HG02588 (cell line): ENCODE measurements around the gene ABLIM2.

Experiments used
- ATAC-seq: cut with Tn5 transposase; IDR thresholded peaks from one replicate; pipeline ENCODE4 v1.9.1; 2021; ENCODE audit warnings: mild to moderate bottlenecking, moderate library complexity; ENCODE audit not compliant: unreplicated experiment

The ABLIM2 gene

GRCh38 chr4:8194306-8195242, 36.0 kb upstream of the ABLIM2 start:
- no peak for ATAC-seq

DNA sequence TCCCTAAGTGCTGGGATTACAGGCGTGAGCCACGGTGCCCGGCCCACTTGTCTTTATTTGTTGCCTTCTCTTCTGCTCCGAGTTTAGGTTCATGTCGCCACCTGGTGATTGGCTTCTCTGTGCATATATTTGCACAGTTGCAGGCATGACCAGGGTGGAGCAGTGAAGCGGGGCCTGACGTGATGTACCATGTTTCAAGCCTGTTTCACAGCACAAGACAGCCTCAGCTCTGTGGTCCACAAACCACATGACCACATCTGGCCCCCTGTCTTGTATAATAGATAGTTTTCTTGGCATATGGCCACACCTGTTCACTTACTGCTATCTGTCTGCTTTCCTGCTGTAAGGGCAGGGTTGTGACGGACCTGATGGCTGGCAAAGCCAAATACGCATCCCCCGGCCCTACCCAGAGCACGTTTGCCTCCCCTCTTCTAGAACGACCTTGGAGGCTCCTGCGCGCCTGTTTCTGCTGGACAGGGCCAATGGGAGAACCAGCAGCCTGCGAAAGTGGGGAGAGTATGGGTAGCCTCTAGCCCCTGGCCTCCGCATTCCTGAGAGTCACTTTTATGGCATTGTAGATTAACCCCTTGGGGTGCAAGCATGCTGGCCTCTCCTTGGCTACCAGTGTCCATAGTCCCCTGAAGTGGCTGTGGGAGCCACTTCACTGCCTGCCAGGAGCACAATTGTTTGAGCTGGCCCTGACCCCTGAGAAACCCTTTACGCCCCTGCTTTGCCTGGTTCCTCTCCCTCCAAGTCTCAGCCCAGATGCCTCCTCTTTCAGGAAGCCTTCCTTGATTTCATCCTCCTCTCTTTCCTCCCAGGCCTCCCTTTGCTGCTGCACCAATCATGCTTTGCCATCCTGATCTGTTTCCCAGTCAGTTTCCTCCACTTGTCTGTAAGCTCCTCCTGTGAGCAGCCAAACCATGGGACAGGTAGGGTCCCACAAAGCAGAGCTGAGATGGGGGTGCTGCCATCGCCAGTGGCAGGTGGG, 34.4 kb upstream of the ABLIM2 start:
- peak; percentile 74 for ATAC-seq

DNA sequence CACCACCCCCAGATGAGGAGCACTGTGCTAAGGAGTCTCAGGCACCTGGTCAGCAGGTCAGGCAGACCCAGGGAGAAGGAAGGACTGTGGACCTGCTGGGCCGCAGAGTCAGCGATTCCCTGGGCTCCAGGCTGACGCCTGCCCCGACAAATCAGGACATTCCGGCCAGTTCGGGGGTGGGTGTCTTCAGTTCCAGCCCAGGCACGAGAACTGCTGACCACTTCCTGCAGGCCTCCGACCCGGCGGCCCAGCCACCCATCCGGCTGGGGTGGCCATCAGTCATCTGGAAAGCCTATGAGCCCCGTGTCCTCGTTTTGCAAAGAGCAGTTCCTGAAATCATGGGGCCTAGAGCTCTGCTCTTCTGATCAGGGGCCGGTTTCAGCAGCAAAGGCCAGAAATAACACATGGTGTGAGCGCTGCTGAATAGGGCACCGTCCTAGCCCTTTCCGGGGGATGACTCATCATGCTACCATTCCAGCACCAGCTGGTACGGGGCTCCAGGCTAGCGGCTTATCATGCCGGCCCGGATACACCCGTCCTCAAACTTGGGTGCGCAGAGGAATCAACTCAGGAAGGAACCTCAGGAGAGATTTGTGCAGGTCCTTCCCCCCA, 32.6 kb upstream of the ABLIM2 start:
- ATAC-seq: no peak

DNA sequence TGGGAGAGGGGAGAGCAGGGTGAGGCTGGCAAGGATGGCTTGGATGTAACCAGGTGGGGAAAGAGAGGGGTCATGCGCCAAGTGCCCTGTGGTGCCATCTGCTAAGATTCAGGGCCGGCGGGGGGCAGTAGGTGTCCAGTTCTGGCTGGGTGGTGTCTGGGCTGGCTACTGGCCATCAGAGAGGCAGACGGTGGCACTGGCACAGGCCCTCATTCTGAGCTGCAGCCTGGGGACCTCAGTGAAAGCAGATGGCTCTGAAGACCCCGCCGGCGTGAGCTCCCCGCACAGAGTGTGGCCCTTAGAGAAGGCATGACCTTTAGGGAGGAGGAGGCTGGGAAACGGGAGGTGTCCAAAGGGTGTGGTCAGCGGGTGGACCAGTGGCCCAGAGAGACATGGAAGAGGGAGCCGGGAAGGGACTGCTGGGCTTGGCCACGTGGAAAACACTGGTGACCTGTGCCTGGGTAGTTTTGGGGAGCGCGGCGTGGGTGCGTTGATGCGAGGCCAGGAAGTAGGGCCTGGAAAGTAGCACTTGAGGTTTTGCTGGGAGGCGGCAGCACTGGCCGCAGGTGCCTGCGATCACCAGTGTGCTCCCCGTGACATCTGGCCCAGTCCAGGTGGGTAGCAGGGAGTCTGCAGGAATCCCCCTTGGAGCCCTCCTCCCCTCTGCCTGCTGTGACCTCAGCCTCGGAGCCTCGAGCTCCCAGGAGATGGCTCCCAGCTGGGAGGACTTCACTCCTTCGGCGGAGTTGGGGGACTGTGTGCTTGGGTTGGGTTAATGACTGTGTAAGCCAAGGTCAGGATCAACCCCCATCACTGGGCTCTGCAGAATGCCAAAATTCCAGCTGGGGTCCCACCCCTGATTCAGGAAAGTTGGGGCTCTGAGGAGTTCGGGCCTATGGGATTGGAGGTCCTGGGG, 31.2 kb upstream of the ABLIM2 start:
- ATAC-seq: no peak

DNA sequence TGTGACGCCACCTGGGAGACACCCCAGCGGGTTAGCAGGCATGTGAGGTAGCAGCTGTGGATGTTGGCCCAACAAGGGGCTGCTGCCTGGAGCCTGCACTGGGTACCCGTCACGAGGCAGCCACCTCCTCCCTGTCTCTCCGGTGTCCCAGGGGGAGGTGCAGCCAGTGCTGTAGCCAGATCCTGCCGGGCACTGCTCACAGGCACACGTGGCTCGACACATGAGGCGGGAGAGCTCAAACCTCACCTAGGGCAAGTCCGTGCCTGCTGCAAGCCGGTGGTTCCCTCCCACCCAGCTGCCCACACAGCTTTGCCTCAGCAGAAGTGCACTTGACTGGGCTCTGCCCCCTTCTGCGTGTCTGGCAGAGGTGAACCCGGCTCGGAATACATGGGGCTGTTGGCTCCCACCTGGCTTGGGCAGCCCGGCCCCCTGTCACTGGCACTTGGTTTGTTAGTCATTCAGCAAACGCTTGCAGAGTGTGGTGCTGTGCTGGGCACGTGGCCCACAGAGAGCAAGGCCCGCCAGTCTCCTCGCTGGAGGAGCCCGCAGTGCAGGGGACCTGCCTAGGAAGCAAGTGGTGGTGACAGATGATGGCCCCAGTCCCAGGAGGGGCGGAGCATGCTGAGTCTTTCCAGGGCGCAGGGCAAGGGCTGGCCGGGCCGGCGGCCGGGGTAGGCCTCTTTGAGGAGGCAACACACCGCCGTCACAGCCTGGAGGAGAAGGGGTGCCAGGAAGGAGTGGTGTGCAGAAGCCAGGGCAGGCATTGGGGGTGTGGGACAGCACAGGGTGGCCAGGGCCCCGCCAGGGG, 30.3 kb upstream of the ABLIM2 start:
- no peak for ATAC-seq

DNA sequence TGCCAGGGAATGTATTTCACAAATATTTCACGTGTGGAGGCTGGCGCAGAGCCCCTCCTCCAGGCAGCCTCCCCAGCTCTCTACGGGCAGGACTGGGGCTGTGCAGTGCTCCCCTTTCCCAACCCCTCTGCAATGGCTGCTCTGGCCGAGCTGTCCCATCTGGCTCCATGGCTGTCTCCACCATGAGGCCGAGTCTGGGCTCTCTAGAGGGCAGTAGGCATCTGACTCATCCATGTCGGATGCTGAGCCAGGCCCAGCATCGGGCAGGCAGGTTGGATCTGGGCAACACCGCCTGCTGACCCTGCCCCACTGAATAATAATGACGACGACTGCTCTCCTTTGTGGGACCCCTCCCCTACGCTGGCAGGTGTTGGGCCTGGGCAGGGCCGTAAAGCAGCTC, 29.5 kb upstream of the ABLIM2 start:
- no peak for ATAC-seq

DNA sequence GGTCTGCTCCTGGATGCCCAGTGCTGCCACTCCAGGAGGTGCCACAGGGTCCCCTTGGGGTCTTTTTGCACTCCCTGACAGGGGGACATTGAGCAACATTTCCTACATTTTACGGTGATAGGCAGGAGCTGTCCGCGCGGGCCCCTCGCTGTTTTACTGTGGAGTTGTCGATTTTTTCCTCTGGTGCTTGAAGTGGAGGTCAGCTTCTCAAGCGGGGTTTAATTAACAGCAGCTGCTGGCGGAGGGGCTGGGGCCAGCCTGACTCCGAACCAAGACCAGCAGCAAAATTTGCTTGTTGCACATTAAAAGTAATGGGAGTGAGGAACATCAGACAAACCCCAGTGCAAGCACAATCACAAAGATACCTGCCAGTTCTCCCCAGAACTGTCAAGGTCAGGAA, 27.3 kb upstream of the ABLIM2 start:
- ATAC-seq: no peak

DNA sequence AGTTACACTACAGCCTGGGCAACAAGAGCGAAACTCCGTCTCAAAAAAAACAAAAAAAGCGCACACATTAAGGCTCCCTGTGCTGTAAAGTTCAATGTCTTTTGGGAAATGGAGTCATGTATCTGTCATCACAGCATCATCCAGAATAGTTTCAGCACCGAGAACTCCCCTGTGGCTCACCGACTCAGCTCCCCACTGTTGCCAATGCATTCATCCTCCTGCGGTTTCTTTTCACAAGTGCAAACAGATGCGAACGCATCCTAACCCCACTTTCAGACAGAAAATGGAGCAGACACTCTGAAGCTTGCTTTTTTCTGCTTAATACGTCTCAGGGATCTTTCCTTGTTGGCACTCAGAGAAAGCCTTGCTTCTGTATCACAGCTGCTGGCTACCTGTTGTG, 26.7 kb upstream of the ABLIM2 start:
- no peak for ATAC-seq

DNA sequence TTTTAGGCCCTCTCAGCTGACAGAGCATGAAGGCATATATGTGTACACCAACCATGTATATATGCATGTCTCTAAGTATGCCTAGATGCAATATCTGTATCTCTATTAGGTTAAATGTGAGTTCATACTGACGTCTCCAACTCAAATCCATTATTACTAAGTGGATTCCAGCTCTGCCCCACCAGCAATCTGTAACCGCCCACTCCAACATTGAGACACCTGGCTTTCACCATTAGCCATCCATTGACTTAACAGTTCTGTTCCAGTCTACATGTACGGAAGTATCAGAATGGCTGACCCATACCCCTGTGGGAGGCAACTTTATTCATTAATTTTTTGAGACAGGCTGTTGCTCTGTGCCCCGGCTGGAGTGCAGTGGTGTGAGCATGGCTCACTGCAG, 25.4 kb upstream of the ABLIM2 start:
- no peak for ATAC-seq

DNA sequence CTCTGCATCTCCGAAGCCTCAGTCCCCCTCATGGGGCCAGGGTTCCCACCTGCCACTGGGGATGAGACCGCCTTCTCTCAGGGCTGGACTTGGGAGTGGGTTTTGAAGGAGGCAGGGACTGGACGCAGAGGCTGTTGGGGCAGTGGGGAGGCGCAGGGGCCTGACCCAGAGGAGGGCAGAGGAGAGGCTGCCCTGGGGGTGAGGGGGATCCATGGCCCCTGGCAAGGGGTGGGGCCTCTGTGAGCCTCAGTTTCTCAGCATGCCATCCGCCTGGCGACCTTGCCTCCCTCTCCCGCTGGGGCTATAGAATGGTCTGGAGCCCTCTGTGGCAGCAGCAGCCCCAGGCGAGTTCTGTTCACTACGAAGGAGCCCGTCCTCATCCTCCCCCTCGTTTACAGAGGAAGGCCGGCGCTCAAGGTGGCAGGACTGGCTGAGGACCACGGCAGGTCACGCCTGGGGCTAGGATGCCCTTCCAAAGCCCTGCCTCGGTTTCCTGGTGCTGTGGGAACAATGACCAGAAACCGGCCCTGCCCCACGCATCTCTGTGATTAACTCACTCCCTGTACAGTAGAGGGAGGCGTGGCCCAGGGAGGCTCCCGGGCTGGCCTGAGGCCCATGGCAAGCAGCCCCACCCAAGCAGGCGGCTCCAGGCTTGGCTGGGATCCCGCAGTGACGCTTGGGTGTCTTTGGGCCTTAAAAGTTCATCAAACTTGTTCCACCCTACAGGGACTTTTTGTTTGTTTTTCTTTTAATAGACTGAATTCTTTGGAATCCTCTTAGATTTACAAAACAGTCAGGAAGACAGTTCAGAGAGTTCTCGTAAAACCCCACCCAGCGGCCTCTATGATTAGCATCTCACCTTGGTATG, 24.5 kb upstream of the ABLIM2 start:
- no peak for ATAC-seq

DNA sequence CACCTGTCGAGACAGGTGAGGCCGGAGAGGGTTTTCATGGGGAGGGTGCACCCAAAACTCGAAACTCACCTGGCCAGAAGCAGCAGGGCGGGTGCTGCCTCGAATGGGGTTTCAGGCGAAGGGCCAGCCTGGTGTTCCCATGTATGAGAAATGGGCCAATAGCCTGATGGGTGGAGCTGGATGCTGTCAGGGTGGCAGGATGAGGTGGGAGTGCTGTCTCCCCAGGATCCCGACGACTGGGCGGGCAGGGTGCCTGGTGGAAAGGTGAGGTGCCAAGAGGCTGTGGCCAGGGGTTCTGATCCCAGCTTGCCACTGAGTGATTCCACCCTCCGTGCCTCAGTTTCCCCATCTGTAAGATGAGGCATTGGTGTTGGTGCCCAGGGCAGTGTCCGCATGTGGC, 23.7 kb upstream of the ABLIM2 start:
- ATAC-seq: no peak

DNA sequence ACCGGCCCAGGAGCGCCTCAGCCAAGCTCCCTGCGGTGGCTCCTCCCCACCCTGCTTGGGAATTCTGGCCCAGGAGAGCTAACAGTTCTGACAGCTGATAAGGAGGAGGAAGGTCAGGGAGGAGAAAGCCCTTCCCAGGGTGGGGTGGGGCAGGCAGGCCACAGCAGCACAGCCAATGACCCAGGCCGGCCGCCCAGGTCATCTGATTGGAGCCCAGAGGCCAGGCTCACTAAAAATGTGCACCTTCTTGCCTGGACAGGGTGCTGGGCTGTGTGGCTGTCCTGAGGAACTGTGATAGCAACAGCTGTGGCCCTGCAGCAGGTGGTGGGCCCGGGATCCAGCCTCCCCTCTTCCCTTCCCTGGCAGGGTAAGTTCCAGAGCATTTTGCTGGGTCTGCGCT, 23.2 kb upstream of the ABLIM2 start:
- ATAC-seq: no peak

GRCh38 chr4:8181119-8181518, 22.5 kb upstream of the ABLIM2 start:
- no peak for ATAC-seq

GRCh38 chr4:8180310-8181093, 21.9 kb upstream of the ABLIM2 start:
- ATAC-seq: no peak

- ATAC-seq: no peak
Measured at GRCh38 chr4:8179771-8180170, 21.2 kb upstream of the ABLIM2 start.

GRCh38 chr4:8179074-8179473, 20.5 kb upstream of the ABLIM2 start:
- ATAC-seq: no peak

DNA sequence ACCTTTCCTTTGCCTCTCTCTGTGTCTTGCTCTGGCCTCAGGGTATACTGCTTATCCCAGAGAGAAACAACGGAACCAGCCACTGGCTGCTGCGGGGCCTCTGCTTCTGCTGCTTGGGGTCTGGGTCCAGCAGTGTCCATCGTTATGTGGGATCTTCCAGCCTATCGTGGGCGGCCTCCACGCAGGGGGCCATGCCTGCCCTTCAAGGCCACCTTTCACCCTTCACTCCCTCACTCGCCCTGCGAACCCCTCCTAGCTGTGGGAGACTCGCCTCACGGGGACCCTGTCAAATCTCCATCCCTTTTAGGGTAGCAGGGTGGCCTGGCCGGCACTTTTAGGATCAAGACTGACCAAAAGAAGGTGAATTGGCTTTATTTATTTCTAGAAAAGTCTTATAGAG, 19.3 kb upstream of the ABLIM2 start:
- no peak for ATAC-seq

DNA sequence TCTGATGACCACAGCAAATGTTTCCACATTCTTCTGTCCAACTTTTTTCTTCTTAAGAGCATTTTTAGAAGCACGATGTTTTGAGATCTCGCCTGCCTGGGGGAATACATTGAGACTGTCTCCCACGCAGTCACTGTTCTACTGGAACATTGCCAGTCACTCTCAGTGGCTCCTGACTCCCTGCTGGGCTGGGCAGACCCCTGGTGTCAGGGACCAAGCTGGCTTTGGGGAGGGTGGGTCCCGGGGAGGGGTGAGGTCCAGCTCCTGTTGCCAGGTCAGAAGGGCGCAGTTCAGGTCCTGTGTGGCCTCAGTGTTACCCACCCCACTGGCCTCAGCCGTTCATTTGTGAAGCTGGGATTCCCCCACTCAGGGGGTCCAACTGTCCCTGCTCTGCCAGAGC, 18.9 kb upstream of the ABLIM2 start:
- no peak for ATAC-seq
